ENCODE measurements around the gene CMTM7.

Gene CMTM7

GRCh38 chr3:32413845-32414521 is 22.3 kb downstream of the CMTM7 start:
- DNase-seq (ENCODE audit: low read depth, low spot score) = no peak

GRCh38 chr3:32414522-32415202 is 23.0 kb downstream of the CMTM7 start:
- DNase-seq (ENCODE audit: low read depth, low spot score) = no peak

GRCh38 chr3:32419742-32420125 is 28.1 kb downstream of the CMTM7 start:
- no peak for DNase-seq (ENCODE audit: low read depth, low spot score)

- peak; percentile 93 for DNase-seq (ENCODE audit: low read depth, low spot score)
Observed at GRCh38 chr3:32420126-32421038, 28.7 kb downstream of the CMTM7 start.

- no peak for DNase-seq (ENCODE audit: low read depth, low spot score)
Observed at GRCh38 chr3:32421185-32421584, 29.5 kb downstream of the CMTM7 start.

GRCh38 chr3:32421991-32422859 is 30.6 kb downstream of the CMTM7 start:
- no peak for DNase-seq (ENCODE audit: low read depth, low spot score)

DNA sequence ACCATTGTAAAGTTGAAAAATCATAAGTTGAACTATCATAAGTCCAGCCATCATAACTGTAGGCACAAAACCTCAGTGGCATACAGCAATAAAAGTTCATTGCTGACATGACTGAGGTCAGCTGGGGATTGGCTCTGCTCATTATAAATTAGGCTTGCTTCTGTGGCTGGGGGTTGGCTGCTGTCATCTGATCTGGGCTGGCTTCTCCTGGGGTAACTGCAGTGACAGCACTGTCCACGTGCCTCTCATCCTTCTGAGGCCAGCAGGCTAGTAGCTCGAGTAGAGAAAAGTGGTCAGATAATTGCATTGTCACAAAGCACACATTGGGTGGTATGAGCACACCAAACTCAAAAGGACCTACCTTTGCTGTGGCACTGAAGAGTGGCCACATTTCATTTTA is 31.3 kb downstream of the CMTM7 start:
- no peak for DNase-seq (ENCODE audit: low read depth, low spot score)

DNA sequence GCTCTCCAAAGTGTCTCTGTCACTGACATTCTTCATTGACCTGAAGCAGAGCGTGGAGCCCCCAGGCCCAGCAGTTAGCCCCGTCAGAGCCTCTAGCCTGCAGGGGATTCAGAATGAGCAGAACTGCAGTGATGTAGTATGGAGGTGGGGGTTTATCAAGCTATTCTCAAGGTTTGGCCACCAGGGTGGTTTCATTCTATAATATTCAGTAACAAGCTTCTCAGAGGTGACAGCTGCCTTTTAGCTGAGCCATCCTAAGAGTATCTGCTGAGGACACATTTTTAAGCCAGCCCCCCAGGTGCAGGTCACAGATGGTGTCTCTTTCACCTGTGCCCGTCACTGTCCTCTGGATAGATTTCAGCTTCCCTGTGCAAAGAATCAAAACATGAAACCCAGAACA is 31.9 kb downstream of the CMTM7 start:
- no peak for DNase-seq (ENCODE audit: low read depth, low spot score)

DNA sequence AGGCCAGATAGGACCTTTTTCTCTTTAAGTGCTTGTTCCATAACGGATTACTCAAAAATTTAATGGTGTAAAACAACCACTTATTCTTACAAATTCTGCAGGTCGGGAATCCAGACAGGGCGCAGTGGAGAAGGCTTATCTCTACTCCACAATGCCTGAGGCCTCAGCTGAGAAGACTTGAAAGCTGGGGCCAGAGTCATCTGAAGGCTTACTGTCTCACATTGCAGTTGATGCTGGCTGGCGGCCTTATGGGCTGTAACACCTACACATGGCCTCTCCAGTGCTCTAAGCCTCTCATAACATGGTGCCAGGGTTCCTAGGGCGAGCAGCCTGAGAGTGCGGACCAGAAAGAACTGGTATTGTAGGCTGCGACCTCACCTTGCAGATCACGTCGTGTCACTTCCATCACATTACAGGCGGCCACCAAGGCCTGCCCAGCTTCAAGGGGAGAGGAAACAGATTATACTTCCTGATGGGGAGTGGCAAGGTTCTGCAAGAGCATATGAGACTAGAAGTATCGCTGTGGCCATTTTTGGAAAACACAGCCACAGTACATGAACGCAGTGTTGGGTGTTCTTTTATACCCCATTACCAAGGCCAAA is 32.4 kb downstream of the CMTM7 start:
- peak; percentile 50 for DNase-seq (ENCODE audit: low read depth, low spot score)

DNA sequence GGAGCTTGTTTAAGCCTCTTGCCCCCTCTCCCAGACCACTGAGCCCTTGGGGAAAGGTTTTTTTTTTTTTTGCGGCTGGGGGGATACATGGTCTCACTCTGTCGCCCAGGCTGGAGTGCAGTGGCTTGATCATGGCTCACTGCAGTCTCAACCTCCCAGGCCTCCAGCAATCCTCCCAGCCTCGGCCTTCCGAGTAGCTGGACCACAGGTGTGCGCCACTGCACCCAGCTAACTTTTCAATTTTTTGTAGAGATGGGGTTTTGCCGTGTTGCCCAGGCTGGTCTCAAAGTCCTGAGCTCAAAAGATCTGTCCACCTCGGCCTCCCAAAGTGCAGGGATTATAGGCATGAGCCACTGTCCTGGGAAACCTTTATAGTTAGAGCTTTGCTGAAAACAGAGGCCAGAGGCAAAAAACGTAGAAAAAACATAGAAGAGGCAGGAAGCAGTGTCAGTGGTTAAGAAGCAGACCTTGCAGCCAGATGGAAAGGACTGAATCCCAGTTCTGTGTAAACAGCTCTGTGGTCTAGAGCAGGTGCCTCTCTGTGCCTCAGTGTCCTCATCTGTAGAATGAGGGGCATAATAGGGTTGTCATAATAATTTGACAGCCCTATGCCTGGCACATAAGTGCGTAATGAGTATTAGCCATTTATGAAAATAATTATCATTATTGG is 33.1 kb downstream of the CMTM7 start:
- no peak for DNase-seq (ENCODE audit: low read depth, low spot score)

DNA sequence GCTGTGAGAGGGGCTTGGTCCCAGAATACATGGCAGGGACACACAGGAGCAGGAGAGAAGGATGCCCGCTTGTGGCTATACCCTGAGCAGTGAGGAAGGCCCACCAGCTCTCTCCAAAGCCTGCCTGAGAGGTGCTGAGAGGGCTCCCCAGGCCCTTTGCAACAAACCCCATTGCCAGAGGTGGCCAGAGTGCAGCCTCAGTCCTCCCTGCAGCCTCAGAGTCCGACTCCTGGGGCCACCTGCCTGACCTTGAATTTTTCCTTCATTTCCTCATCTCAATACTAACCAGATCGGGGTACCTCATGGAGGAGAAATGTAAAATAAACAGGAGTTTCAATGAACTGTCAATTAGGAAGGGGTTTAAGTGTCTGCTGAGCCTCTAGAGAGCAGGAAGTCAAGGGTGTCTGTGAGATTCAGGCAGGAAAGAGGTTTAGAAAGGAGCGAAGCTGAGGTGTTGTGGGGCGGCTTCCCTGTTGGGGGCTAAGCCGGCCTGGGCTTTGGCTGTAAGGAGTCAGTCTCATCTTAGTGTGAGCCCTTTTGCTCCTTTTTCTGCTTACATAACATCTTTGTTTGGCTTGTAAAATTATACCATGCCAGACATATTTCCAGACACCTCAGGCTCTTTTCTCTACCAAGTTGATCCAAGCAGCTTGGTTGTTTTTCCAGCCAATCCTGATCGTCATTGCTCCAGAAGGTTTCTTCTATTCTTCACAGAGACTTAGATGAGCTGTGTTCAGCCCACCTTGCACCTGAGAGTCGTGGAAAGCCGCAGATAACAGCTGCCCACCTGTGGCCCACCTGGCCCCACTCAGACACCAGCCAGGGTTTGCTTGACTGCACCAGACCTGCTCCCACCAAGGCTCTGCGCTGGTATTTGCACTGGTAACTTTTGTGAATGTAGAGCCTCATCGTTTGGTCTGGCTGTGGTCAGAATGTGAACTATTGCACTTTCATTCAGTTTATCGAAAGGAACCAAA is 36.7 kb downstream of the CMTM7 start:
- DNase-seq (ENCODE audit: low read depth, low spot score) = no peak

DNA sequence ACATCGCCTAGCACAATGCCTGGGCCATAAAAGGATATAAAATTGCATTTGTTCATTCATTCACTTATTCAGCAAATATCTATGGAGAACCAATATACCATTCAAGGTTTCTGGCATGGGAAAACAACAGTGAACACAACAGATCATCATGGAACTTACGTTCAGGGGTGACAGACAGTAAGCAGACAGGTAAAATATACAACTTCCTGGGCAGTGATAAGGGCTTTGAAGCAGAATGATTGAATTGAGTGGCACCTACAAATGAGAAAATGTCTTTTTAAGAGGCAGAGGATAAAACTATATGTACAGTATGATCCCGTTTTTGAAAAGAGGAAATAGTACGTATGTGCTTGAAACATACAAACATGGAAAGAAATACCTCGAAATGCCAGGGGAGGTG is 39.2 kb downstream of the CMTM7 start:
- no peak for DNase-seq (ENCODE audit: low read depth, low spot score)

DNA sequence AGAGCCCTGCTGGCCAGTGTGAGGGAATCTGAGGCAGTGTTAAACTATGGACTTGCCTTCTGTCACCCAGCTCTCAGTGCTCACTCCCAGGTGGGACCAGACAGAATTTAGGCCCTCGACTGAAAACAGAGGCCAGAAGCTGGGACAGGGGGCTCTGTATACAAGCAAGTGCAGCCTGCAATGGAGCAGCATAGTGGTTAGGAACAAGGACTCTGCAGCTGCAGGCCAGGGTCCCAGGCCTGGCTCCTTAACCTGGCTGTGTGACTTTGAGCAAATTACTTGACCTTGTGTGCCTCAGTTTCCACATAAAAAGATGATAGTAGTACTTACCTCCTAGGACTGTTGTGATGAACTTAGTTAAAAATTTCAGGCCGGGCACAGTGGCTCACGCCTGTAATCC is 39.8 kb downstream of the CMTM7 start:
- DNase-seq (ENCODE audit: low read depth, low spot score) = no peak

GRCh38 chr3:32432045-32432710 is 40.5 kb downstream of the CMTM7 start:
- DNase-seq (ENCODE audit: low read depth, low spot score) = no peak

DNA sequence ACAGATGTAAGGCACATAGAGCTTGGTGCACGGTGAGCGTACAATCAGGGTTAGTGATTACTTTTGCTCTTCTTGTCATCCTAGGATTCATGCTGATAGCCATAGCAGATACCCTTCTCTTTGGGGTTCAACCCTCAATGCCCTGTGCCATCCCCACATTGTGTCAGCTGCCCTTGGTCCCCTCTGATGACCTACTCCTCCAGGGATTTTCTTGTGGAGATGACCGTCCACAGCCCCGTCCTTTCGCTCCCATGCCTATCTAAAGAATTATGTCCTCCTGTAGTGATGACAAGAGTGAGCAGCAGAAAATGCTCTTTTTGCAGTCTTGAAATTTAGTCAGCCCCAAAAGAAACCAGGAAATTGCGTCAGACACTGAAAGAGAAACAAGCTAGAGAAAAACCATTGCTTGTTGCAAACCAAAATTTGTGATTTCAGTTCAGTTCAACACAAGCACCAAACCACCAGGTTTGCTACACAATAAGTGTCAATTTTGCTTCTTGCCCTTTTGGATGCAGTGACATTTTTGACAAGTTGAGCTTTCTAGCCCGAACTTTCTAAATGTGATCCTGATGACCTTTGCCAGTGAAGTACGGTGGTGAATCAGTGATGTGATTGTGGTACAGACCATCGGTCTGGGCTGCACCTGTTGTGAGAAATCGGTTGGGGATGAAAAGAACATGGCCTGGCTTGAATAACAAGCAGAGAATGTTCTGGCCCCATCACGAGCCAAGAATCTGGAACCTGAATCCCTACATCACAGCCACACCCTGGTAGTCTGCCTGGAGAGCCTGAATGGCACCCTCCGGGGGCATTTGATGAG is 41.3 kb downstream of the CMTM7 start:
- DNase-seq (ENCODE audit: low read depth, low spot score) = no peak

DNA sequence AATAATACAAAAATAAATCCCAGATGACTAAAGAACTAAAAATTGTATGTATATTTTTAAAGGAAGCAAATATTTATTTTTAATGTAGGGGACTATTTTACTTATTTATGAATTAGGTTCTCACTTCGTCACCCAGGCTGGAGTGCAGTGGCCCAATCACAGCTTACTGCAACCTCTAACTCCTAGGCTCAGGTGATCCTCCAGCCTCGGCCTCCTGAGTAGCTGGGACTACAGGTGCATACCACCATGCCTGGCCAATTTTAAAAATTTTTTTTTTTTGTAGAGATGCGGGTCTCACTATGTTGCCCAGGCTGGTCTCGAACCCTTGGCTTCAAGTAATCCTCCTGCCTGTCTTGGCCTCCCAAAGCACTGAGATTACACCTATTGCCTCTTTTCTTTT is 42.6 kb downstream of the CMTM7 start:
- DNase-seq (ENCODE audit: low read depth, low spot score) = no peak

DNA sequence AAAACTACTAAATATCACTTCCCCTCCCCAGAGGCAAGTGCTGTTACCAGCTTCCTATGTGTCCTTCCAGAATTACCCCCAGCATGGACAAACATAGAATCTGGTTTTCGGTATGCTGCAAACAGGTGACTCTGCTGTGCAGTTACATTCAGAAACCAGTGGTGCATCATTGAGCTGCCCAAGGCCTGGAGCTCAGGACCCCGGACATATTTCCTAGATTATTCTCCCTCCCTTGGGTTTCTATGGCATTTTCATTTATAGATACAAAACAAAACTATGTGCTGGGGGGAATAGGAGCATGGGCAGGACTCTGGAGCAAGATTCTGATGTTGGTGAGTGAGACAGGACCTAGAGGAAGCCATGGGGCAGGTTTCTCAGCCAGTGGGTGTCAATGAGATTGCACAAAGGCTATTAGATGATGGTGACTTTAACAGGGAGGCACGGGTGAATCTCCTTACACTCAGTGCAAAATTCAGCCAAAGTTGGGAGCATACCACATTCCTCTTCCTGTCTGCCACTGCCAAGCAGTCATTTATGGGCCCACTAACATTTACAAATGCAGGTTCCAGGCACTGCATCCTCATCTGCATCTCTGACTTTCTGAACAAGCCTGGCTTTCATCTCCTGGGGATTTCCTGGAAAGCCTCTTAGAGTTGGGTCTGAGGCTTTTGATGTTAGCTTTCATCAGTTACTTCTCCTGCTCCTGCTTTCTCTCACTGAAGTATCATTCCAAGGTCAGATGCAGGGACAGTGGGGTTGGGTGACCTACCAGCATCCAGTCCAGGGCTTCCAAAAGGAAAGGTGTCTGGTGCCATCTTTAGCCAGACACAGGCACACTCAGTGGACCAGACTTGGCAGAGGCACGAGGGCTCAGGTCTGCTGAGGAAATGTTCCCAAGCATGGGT is 44.5 kb downstream of the CMTM7 start:
- peak; percentile 51 for DNase-seq (ENCODE audit: low read depth, low spot score)

All from ELF-1 (cell line).